Fibroblast of lung (primary cell): Measurements from ENCODE around the gene GPRASP3.

ENCODE experiments used
- CTCF ChIP-seq, 2 donors: IDR thresholded peaks in 1 of 2; conservative IDR thresholded peaks in 1 of 2; 1 replicate in 1 of 2; 2 replicates in 1 of 2; pipeline ENCODE4 v1.5.1; 2011 to 2012; ENCODE audit warnings: low read length in 2 of 2, control low read depth in 1 of 2, inconsistent platforms in 1 of 2, low read depth in 1 of 2, mild to moderate bottlenecking in 1 of 2
- EZH2 ChIP-seq: IDR thresholded peaks from 2 replicates; pipeline ENCODE4 v1.5.1; 2012; ENCODE audit warnings: low read length, control low read depth, mild to moderate bottlenecking; ENCODE audit errors: missing control alignments

- no peak for TF ChIP-seq EZH2
- TF ChIP-seq CTCF (conservative IDR thresholded peaks at IDR 0.05 in 1 of 2, IDR thresholded peaks at IDR 0.05 in 1 of 2; ENCODE audit: low read depth in 1 of 2, low read length in 2 of 2) = no peak
Observed at GRCh38 chrX:102714994-102715393, 5.5 kb upstream of the GPRASP3 start.
